Stimulated activated CD8-positive, alpha-beta memory T cell treated with anti-CD3 and anti-CD28 coated beads, Interleukin-12 subunit alpha, Interleukin-12 subunit beta, amount 100 ng/mL, for 1 hour (primary cell): ENCODE results near the gene SERPING1.

Source experiments
- DNase-seq: peaks from one replicate; pipeline ENCODE4 v3.0.0-alpha.2; 2020; ENCODE audit warnings: low read depth

SERPING1 gene

DNA sequence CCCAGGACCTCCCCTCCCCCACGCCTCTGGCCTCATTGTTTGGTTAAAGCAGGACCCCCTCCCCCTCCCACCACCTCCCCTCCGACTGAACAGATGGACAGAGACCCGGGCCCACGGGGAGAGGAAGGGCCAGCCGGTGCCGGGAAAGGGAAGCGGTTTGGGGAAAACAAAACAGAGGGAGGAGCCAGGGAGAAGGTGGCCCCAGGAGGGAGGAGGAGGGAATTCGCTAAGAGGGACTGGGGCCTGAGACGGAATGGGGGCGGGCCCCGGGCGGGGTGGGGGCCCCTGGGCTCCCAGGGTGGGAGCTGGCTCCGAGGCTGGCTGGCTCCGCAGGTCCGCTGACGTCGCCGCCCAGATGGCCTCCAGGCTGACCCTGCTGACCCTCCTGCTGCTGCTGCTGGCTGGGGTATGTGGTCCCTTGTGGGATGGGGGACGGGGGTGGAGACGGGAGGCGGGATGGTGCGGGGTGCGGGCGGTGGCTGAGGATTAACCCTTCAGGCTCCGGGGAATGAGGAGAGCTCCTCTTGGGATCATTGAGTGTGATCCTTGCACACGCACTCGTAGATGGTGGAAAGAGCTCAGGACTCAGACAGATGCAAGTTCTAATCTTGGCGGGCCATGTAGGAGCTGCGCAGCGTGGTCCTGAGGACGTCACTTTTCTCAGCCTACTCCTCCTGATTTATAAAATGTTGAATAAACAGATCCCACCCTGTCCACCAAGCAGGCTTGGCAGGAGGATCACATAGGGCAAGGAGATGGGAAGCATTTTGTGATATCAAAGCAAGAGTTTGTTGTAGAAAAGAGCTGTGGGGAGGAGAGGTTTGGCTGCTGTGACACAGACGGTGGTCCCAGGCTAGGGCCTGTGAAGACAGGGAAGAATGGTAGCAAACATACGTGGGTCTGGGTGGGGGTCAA lies 688 bp downstream of the SERPING1 start:
- DNase-seq = no peak

DNA sequence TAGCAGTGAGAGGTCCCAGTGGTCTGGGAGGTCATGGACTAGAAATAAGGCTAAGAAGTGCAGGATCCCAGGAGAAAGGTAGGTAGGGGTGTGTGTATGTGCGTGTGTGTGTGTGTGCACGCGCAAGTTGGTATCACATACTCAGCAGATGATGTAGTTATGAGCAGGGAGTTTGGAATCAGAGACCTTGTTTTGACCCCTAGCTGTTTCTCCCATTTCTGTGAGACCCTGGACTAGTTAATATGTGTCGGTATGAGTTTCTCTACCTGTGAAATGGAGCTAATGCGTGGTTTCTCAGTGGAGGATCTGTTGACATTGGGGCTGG lies 1.3 kb downstream of the SERPING1 start:
- DNase-seq = no peak

DNA sequence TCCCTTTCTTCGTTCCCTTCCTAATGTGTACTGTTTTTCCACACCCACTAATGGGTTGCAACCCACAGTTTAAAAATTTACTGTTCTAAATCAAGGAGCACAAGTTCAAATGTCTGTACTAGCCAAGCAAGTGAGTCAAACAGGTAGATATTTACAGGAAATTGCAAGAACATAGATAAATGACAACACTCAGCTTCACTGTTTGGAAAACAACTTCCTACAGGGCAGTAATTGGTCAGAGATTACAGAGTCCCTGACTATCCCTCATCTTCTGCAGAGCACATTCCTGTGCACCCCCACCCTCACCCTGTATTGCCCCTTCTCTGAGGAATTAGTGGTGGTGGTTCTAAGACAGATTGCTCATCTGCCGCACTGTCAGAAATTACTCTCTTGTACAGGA lies 1.9 kb downstream of the SERPING1 start:
- no peak for DNase-seq

DNA sequence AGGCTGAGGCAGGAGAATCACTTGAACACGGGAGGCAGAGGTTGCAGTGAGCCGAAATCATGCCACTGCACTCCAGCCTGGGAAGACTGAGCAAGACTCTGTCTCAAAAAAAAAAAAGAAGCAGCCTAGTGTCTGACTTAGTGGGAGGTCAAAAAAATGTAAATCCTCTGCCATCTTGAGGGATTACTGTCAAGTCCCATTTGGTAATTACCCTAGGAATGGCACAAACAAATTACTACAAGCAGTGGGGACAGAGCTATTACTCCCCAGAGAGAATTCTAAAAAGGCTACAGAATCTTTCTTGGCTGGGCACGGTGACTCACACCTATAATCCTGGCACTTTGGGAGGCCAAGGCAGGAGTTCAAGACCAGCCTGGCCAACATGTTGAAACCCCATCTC lies 3.8 kb downstream of the SERPING1 start:
- no peak for DNase-seq

DNA sequence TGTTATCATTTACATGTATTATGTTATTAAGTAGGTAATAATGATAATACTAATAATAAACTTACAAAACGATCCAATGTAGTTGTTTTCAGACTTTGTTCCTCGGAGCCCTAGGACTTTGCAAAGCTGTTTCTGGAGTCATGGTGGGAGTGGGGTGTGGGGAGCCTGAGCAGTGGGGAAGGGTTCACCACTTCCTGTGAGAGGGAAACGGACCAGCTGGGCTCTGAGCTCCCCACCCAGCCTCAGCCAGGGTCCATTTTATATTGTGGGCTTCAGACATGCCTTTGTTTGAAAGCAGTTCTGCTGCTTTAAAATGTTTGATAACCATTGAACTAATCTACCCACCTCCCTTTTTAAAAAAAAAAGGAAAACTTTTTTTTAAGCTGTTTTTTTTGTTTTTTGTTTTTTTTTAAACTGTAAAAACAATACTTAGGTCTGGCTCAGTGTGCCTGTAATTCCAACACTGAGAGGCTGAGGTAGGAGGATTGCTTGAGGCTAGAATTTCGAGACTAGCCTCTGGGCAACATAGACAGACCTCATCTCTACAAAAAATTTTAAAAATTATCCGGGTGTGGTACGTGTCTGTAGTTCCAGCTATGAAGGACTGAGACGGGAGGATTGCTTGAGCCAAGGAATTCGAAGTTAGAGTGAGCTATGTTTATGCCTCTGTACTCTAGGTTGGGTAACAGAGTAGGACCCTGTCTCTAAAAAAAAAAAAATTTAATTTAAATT lies 7.0 kb downstream of the SERPING1 start:
- DNase-seq = no peak

DNA sequence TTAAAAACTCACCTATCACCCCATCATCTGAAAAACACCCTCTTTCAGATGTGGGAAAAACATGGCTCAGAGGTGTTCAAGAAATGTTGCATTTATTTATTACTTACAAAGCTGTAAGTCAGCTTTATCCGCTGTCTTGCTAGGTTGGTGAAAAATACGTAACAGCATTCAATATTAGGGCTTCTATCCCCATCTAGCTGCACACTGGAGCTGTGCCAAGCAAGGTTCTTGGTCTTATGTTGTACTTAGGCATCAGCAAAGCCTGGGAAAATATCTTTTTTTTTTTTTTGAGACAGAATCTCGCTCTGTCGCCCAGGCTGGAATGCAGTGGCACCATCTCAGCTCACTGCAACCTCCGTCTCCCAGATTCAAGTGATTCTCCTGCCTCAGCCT lies 7.5 kb downstream of the SERPING1 start:
- DNase-seq = no peak

DNA sequence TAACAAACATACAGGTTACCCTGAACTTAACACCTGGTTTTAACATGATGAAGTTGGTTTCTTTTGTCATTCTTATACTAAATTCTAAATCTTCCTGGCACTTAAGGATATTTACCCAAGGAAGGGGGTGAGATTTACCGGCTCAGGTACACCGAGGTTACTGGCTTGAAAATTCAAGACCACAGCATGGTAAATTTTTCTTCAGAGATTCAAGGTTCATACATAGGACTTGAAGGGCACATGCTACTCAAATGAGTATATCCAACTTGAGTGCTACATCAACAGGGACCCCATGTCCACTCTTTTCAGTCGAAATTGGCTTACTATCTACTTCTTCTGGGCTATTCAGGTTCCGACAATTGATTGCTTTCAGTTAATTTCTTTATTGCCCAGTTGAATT lies 12.7 kb downstream of the SERPING1 start:
- DNase-seq = no peak

DNA sequence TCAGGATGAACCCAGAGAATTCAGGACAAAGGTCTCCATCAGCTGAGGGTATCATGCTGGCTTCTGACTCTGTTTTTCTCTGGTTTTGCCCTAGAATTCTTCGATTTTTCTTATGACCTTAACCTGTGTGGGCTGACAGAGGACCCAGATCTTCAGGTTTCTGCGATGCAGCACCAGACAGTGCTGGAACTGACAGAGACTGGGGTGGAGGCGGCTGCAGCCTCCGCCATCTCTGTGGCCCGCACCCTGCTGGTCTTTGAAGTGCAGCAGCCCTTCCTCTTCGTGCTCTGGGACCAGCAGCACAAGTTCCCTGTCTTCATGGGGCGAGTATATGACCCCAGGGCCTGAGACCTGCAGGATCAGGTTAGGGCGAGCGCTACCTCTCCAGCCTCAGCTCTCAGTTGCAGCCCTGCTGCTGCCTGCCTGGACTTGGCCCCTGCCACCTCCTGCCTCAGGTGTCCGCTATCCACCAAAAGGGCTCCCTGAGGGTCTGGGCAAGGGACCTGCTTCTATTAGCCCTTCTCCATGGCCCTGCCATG lies 16.8 kb downstream of the SERPING1 start:
- DNase-seq = no peak

DNA sequence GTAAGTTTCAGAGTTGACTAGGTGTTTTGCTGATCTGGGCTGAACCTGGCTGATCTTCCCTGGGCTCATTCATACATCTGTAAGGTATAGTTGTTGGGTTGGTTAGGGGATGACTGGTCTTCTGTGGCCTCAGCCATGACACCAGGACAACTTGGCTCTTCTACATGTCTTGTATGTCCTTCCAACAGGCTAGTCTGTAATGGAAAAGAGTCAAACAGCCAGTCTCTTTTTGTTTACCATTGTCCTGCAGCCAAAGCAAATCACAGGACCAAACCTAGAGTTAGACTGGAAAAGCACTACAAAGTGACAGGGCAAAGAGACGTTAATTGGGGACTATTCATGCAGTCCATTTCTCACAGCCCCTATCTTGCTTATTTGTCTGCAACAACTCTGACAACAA lies 17.8 kb downstream of the SERPING1 start:
- no peak for DNase-seq

DNA sequence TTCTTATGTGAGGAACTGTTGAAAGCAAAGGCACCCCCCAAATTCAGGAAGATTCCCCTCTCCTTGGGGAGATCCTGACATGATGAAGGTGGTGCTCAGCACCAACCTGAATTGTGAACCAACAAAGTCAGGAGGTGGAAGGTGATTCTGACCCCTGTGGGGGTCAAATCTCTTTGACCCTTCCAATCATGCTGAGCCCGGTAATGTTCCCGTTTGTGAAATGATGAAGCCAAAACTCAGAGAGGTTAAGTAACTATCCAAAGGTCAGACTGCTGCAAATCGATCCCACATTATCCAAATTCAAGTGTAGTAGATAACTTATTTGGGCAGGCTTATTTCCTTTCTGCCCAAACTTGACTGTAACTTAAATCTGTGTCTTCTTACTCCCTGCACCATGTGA lies 19.1 kb downstream of the SERPING1 start:
- no peak for DNase-seq

DNA sequence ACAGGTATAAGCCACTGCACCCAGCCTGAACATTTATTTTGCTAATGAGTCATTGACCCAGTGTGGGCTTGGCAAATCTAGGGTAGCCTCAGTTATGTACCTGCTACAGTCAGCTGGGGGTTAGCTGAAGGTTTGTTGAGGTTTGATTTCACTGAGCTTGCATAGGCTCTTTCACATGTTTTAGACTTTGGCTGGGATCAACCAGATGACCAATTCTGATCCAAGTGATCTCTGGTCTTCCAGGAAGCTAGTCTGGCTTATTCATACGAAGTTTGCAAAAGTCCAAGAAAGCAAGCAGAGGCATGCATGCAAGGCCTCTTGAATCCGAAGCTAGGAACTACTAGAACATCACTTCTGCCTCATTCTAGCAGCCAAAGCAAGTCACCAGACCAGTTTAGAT lies 21.0 kb downstream of the SERPING1 start:
- DNase-seq = no peak

DNA sequence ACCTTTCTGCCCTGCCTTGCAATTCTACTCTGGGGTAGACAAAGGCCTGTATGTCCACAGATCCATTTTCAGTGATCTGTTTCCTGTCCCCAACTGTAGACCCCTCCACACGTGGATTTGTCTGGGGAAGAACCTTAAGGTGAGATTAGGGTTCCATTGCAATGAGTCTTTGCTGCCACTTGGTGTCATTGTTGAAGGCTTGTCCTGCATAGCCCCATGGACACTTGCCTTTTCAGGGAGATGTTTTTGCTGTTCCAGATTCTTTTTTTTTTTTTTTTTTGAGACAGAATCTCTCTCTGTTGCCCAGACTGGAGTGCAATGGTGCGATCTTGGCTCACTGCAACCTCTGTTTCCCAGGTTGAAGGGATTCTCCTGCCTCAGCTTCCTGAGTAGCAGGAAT lies 21.8 kb downstream of the SERPING1 start:
- no peak for DNase-seq

DNA sequence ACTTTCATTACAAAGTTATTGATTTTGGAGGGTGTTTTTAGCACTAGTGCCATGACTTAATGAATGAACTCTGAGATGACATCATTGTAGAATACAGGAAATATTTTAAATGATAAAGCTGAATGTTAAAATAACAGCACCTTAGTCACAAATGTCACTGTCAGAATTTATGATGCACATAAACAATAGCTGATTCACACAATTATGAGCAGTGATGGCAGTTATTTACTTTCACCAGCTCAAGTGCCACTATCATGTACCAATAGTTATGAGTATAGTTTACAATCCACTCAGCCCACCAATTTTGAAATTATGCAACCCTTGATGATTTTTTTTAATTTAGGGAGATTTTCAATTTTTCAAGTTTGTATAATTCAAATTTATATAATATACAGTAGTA lies 23.0 kb downstream of the SERPING1 start:
- no peak for DNase-seq

DNA sequence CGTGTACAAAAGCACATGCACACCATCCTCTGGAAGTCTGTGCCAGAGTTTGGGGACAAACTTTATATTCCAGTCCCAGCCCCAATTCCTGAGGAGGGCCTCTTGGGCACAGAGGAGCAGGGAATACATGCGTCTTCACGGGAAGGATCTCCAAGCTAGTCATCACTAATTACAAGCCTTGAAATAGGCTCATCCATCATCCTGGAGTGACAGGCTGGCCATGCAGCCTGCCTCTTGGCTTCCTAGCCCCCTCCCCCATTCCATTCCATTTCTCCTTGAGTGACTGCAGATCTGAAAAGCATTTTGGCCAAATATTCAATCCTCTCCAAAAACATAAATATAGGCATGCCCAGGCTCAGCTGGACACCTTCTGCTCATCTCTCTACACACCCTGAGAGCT lies 24.8 kb downstream of the SERPING1 start:
- DNase-seq = no peak

DNA sequence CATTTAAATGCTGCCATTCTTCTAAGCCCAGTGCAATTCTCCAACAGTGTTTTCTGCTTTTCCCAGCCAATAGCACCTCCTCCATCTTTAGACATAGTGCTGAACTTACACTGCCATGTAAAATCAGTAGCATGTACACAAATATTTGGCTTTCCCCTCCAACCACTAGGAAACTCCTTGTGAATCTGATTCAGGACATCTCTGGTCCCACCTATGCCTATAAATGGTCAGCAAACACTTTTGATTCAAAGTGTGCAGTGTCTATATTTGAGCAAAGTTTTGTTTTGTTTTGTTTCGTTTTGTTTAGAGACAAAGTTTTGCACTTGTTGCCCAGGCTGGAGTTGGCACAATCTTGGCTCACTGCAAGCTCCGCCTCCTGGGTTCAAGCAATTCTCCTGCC lies 27.4 kb downstream of the SERPING1 start:
- no peak for DNase-seq

DNA sequence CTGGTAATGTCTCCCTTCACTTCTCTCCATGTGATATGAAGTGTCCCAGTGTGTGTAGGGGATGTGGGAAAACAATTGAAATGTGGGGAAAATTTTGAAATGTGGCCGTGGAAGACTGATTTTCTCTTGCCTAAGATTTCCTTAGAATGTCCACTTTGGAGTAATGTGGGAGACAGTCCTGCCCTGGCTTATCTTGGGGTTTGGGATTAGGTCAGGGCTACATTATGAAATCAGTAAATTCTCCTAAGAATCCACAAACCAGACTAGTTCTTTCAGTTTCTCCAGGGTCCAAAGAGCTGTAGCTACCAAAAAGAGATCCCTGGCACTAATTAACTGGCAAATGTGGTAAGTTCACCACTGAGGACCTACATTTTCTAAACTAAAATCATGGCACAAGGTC lies 29.4 kb downstream of the SERPING1 start:
- DNase-seq = no peak

DNA sequence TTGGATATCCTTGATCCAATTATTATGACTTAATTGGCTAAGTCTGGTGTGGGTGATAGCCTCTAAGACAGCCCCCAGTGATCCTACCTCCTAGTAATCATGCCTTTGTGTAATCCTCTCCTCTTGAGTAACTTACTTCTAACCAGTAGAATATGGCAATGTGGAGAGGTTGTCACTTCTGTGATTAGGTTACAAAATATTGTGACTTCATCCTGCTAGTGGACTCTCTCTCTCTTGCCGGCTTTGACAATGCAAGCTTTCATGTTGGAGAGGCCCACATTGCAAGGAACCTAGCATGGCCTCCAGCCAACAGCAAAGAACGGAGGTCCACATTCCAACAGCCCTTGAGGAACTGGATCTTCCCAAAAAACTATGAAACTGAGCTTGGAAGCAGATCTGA lies 32.7 kb downstream of the SERPING1 start:
- DNase-seq = no peak

DNA sequence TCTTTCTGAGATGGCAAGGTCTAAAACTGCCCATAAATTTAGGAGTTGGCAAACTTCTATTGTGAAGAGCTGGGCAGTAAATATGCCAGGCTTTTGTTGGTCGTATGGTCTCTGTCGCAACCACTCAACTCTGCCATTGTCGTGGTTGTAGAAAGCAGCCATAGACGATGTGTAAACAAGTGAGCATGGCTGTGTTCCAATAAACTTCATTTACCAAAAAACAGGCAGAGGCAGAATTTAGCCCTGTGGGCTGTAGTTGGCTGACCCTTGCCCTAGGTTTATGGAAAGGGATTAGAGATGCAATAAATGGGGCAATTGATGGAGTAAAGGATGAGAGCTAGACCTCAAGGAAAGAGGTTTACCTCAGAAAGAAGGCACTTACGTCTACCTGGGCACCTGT lies 34.6 kb downstream of the SERPING1 start:
- no peak for DNase-seq

DNA sequence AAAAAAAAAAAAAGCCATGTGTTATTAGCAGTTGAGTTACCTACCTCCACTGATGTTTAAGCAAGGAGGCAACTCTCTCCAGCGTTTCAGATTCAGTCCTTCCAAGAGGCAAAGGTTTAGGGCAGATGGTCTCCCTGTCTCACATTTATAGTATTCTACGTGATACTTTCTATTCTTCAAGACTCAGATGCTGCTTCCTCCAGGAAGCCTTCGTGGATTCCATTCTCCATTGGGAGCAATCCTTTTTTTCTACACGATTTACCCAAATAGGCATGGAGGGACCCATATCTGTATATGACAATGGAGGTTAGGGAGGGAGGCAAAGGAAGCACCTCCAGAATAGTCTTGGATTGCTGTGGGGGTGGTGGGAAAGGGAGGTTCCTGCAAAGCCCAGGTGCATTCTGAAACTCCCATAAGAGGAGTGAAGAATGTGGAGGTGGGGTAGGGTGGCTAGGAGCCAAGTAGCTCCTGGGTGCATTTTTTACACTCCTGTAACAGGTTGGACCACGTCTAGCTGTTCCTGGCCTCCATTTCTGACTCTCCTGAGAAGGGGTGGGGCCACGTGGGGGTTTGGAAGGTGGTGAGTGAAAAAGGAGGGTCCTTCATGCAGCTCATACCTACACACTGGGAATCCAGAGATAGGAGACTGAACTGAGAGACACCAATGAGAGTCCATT lies 36.0 kb downstream of the SERPING1 start:
- no peak for DNase-seq

DNA sequence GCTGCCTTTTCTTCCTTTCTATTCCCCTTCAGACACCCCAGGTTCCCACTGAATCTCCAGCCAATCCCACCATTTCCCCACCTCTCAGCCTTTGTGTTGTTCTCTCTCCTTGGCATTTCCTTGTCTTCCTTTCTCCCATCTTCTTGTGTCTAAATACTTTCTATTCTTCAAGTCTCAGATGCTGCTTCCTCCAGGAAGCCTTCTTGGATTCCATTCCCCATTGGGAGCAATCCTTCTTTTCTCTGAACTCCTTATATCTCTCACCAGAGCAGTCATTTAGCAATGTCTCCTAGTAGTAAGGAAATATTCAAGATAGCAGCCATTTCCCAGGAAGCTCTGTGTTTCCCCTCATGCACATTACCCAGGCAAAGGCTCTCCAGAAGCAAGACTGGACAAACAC lies 36.8 kb downstream of the SERPING1 start:
- no peak for DNase-seq

DNA sequence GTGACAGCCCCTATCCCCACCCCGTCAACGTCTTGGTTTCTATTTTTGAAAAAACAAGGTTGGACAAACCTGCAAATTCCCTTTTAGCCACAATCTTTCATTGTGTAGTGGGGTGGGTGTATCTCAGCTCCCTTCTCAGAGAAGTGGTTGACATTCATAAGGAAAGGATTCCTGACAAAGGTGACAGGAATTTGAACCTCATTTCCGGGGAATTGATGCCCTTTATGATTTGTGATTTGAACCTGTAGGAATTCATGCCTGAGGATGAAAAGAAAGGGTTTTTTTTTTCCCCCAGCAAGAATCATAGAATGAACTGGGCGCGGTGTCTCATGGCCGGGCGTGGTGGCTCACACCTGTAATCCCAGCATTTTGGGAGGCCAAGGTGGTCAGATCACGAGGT lies 37.8 kb downstream of the SERPING1 start:
- DNase-seq = no peak

DNA sequence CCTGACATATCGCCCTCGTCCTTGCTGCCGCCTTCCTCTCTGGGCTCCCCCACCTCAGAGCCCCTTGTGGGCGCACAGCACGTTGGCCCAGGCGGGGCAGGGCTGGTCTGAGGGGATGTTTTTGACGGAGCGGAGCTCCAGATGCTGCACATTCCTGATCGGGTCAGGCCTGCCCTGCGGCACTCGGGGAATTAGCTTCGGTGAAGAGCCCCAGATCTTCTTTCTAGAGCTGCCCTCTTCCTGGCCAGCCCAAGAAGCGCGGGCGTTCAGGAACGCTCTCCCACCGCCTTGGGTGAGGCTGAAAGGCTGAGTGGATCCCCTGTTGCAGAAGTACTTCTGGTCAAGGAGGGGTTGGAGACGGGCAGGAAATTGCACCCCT lies 40.1 kb downstream of the SERPING1 start:
- no peak for DNase-seq
